Osteoblast (primary cell): ENCODE data around the gene KCNQ1. TPM values are rescaled to one million over a fixed set of nuclear protein-coding genes. Genes with fewer than 3 reads are reported as not detected.

ENCODE experiments used
- DNase-seq: peaks from one replicate; pipeline ENCODE4 v3.0.0; 2011; ENCODE audit warnings: low spot score, mixed read lengths; ENCODE audit not compliant: insufficient read length; ENCODE audit errors: missing footprints
- H2AFZ ChIP-seq: 2 replicates; pipeline ENCODE4 v1.6.0; 2011; ENCODE audit warnings: mild to moderate bottlenecking, low read length
- H3K27ac ChIP-seq: 2 replicates; pipeline ENCODE4 v1.5.1; 2011; ENCODE audit warnings: mild to moderate bottlenecking, low read depth, low read length, moderate library complexity
- H3K27me3 ChIP-seq: 2 replicates; pipeline ENCODE4 v1.6.0; 2012; ENCODE audit warnings: mild to moderate bottlenecking, control low read depth, inconsistent platforms, low read length, moderate library complexity; ENCODE audit not compliant: insufficient read depth
- H3K36me3 ChIP-seq: 2 replicates; pipeline ENCODE4 v1.5.1; 2011; ENCODE audit warnings: mild to moderate bottlenecking, low read length, control low read depth, moderate library complexity; ENCODE audit not compliant: insufficient read depth
- H3K4me1 ChIP-seq: 2 replicates; pipeline ENCODE4 v1.5.1; 2011; ENCODE audit warnings: mild to moderate bottlenecking, low read length, control low read depth, moderate library complexity; ENCODE audit not compliant: insufficient read depth
- H3K4me2 ChIP-seq: 2 replicates; pipeline ENCODE4 v1.6.0; 2011; ENCODE audit warnings: mild to moderate bottlenecking, low read length; ENCODE audit not compliant: insufficient read depth
- H3K4me3 ChIP-seq: fragments of 200-600 bp; sonication (generic); 3 replicates; pipeline ENCODE4 v1.5.1; 2012; ENCODE audit warnings: mild to moderate bottlenecking, low read length, inconsistent platforms; ENCODE audit not compliant: insufficient read depth
- H3K79me2 ChIP-seq: 2 replicates; pipeline ENCODE4 v1.6.0; 2012; ENCODE audit warnings: mild to moderate bottlenecking, low read length, control low read depth, inconsistent platforms; ENCODE audit not compliant: insufficient read depth
- H3K9me3 ChIP-seq: 2 replicates; pipeline ENCODE4 v1.5.1; 2011; ENCODE audit warnings: low read depth, low read length, control low read depth
- H4K20me1 ChIP-seq: 2 replicates; pipeline ENCODE4 v1.6.0; 2012; ENCODE audit warnings: mild to moderate bottlenecking, low read length, control low read depth; ENCODE audit not compliant: insufficient read depth
- total RNA-seq: library from RNA; depleted of rRNA; stranded (reverse); fragments of >200 nt; gene quantifications from 2 replicates; pipeline ENCODE4 v1.2.3, GENCODE V29; 2012
- TF ChIP-seq, protein P1 (sequence below): IDR thresholded peaks from 2 replicates; pipeline ENCODE4 v1.5.1; 2011; ENCODE audit warnings: mild to moderate bottlenecking, low read depth, low read length, moderate library complexity; ENCODE audit errors: extremely low read depth

The KCNQ1 gene
- total RNA-seq, 1 donor, result not detected

GRCh38 chr11:2518111-2518982, 73.5 kb downstream of the KCNQ1 start:
- no peak overlapping the region for H3K4me3 ChIP-seq
- no peaks in the 10 kb centered on the region for H3K36me3 ChIP-seq
- H3K4me2 ChIP-seq, result no peak overlapping the region
- peak; percentile 91 for DNase-seq
- no peaks in the 10 kb centered on the region for H3K9me3 ChIP-seq
- H3K79me2 ChIP-seq, result no peaks in the 10 kb centered on the region
- H3K27ac ChIP-seq, result no peak overlapping the region
- TF ChIP-seq, protein P1, sequence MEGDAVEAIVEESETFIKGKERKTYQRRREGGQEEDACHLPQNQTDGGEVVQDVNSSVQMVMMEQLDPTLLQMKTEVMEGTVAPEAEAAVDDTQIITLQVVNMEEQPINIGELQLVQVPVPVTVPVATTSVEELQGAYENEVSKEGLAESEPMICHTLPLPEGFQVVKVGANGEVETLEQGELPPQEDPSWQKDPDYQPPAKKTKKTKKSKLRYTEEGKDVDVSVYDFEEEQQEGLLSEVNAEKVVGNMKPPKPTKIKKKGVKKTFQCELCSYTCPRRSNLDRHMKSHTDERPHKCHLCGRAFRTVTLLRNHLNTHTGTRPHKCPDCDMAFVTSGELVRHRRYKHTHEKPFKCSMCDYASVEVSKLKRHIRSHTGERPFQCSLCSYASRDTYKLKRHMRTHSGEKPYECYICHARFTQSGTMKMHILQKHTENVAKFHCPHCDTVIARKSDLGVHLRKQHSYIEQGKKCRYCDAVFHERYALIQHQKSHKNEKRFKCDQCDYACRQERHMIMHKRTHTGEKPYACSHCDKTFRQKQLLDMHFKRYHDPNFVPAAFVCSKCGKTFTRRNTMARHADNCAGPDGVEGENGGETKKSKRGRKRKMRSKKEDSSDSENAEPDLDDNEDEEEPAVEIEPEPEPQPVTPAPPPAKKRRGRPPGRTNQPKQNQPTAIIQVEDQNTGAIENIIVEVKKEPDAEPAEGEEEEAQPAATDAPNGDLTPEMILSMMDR, result no peak
- no peak overlapping the region for H2AFZ ChIP-seq
- no peaks in the 10 kb centered on the region for H3K27me3 ChIP-seq
- H4K20me1 ChIP-seq, result no peaks in the 10 kb centered on the region
- no peaks in the 10 kb centered on the region for H3K4me1 ChIP-seq

DNA sequence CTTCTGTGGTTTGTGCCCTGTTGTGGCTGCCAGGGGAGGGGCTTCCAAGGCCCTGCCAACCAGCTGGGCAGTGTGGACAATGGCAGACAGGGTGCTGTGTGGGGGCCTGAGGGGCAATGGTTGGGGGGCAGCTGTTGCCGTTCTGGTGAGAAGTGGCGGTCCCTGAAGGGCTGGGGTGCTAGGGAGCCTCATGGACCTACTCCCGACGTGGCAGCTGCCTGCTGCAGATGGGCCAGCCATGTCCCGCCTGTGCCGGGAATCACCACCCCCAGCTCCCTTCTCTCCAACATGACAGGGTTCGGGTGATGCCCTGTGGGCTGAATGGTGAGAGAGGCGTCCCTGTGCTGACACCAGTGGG, 74.2 kb downstream of the KCNQ1 start:
- H3K27me3 ChIP-seq, result no peaks in the 10 kb centered on the region
- no peaks in the 10 kb centered on the region for H3K4me1 ChIP-seq
- peak; percentile 91 for DNase-seq
- TF ChIP-seq, protein P1, result no peak
- no peaks in the 10 kb centered on the region for H4K20me1 ChIP-seq
- no peaks in the 10 kb centered on the region for H3K79me2 ChIP-seq
- H2AFZ ChIP-seq, result no peak overlapping the region
- H3K27ac ChIP-seq, result no peak overlapping the region
- no peaks in the 10 kb centered on the region for H3K9me3 ChIP-seq
- no peak overlapping the region for H3K4me3 ChIP-seq
- no peak overlapping the region for H3K4me2 ChIP-seq
- H3K36me3 ChIP-seq, result no peaks in the 10 kb centered on the region

- H3K79me2 ChIP-seq, result no peaks in the 10 kb centered on the region
- no peaks in the 10 kb centered on the region for H3K4me1 ChIP-seq
- TF ChIP-seq, protein P1, result no peak
- no peak overlapping the region for H2AFZ ChIP-seq
- H3K27ac ChIP-seq, result no peak overlapping the region
- peak; percentile 51 for DNase-seq
- no peaks in the 10 kb centered on the region for H4K20me1 ChIP-seq
- H3K9me3 ChIP-seq, result no peaks in the 10 kb centered on the region
- H3K4me2 ChIP-seq, result no peak overlapping the region
- H3K4me3 ChIP-seq, result no peak overlapping the region
- H3K27me3 ChIP-seq, result no peaks in the 10 kb centered on the region
- no peaks in the 10 kb centered on the region for H3K36me3 ChIP-seq
These were observed 74.7 kb downstream of the KCNQ1 start for GRCh38 chr11:2519517-2519861.

- Histone ChIP-seq H3K27me3 (peaks cover 4% of the 10 kb centered on the region), H3K9me3 (no peaks in the 10 kb centered on the region), H3K79me2 (no peaks in the 10 kb centered on the region), H3K4me3 (no peak overlapping the region), H3K4me1 (no peaks in the 10 kb centered on the region), H3K27ac (no peak overlapping the region), H2AFZ (no peak overlapping the region), H3K4me2 (no peak overlapping the region), H4K20me1 (no peaks in the 10 kb centered on the region), H3K36me3 (no peaks in the 10 kb centered on the region)
- TF ChIP-seq, protein P1, result no peak
- peak; percentile 46 for DNase-seq
These were observed 75.3 kb downstream of the KCNQ1 start for GRCh38 chr11:2519862-2520735.
